DOHH2 (cell line): Measurements from ENCODE around the gene SLC17A8.

Experiments
- H3F3A ChIP-seq: fragments of 200-600 bp; sonication (generic), shearing (Covaris generic); 2 replicates; pipeline ENCODE4 v1.6.0; 2016; ENCODE audit warnings: antibody characterized with exemption, mild to moderate bottlenecking; ENCODE audit not compliant: control insufficient read depth, insufficient read depth
- H3K27ac ChIP-seq: fragments of 200-600 bp; sonication (generic); 2 replicates; pipeline ENCODE4 v1.5.1; 2014; ENCODE audit warnings: low read depth, mild to moderate bottlenecking, low read length, moderate library complexity
- H3K27me3 ChIP-seq: fragments of 200-600 bp; sonication (generic); 2 replicates; pipeline ENCODE4 v1.6.1; 2014; ENCODE audit warnings: mild to moderate bottlenecking, low read length, mixed read lengths; ENCODE audit not compliant: control insufficient read depth
- H3K36me3 ChIP-seq: fragments of 200-600 bp; sonication (generic); 2 replicates; pipeline ENCODE4 v1.6.1; 2014; ENCODE audit warnings: mild to moderate bottlenecking, low read length, moderate library complexity, mixed read lengths; ENCODE audit not compliant: control insufficient read depth
- H3K4me1 ChIP-seq: fragments of 200-600 bp; sonication (generic); 2 replicates; pipeline ENCODE4 v1.6.1; 2014; ENCODE audit warnings: mild to moderate bottlenecking, low read length, mixed read lengths; ENCODE audit not compliant: control insufficient read depth
- H3K4me2 ChIP-seq: fragments of 200-600 bp; sonication (generic); 2 replicates; pipeline ENCODE4 v1.6.0; 2014; ENCODE audit warnings: mild to moderate bottlenecking, low read length, moderate library complexity
- H3K4me3 ChIP-seq: fragments of 200-600 bp; sonication (generic); 2 replicates; pipeline ENCODE4 v1.5.1; 2014; ENCODE audit warnings: mild to moderate bottlenecking, low read length, mixed read lengths
- H3K79me2 ChIP-seq: fragments of 200-600 bp; sonication (generic); 2 replicates; pipeline ENCODE4 v1.6.1; 2014; ENCODE audit warnings: mild to moderate bottlenecking, low read length, mixed read lengths; ENCODE audit not compliant: control insufficient read depth
- H3K9me2 ChIP-seq: fragments of 200-600 bp; sonication (generic); replicated peaks from 2 replicates; pipeline ENCODE4 v1.6.1; 2014; ENCODE audit warnings: mild to moderate bottlenecking, low read length, mixed read lengths; ENCODE audit not compliant: control insufficient read depth
- H3K9me3 ChIP-seq: fragments of 200-600 bp; sonication (generic); 2 replicates; pipeline ENCODE4 v1.6.1; 2014; ENCODE audit warnings: antibody characterized with exemption, low read length, mixed read lengths; ENCODE audit not compliant: control insufficient read depth, insufficient read depth
- H4K20me1 ChIP-seq: fragments of 200-600 bp; sonication (generic); 2 replicates; pipeline ENCODE4 v1.6.0; 2014; ENCODE audit warnings: low read depth, mild to moderate bottlenecking, antibody characterized with exemption, low read length, moderate library complexity; ENCODE audit not compliant: control insufficient read depth, insufficient read depth
- CTCF ChIP-seq: fragments of 200-600 bp; sonication (generic); IDR thresholded peaks from one replicate; pipeline ENCODE4 v1.5.1; 2014; ENCODE audit warnings: antibody characterized with exemption, mild to moderate bottlenecking, low read depth, low read length; ENCODE audit not compliant: poor library complexity, severe bottlenecking
- EZH2phosphoT487 ChIP-seq: fragments of 200-600 bp; sonication (generic); IDR thresholded peaks from 2 replicates; pipeline ENCODE4 v1.6.1; 2017; ENCODE audit warnings: borderline replicate concordance, mild to moderate bottlenecking, antibody characterized with exemption, low read length, moderate library complexity, mixed read lengths

The SLC17A8 gene

GRCh38 chr12:100376161-100376560 lies 19.3 kb downstream of the SLC17A8 start:
- Histone ChIP-seq H3K9me2 (no peaks in the 10 kb centered on the region), H3K79me2 (no peaks in the 10 kb centered on the region), H3K9me3 (no peaks in the 10 kb centered on the region), H3K4me3 (no peak overlapping the region), H3K36me3 (no peaks in the 10 kb centered on the region), H4K20me1 (no peaks in the 10 kb centered on the region), H3K27me3 (no peaks in the 10 kb centered on the region), H3F3A (no peaks in the 10 kb centered on the region), H3K4me1 (no peaks in the 10 kb centered on the region), H3K4me2 (no peak overlapping the region), H3K27ac (no peak overlapping the region)
- no peak for TF ChIP-seq EZH2phosphoT487
- TF ChIP-seq CTCF: no peak

GRCh38 chr12:100381379-100381778 lies 24.5 kb downstream of the SLC17A8 start:
- Histone ChIP-seq H3K4me3 (no peak overlapping the region), H3K4me2 (no peak overlapping the region), H3K27me3 (no peaks in the 10 kb centered on the region), H3K27ac (no peak overlapping the region), H3K9me3 (no peaks in the 10 kb centered on the region), H3K9me2 (no peaks in the 10 kb centered on the region), H3K79me2 (no peaks in the 10 kb centered on the region), H3K4me1 (no peaks in the 10 kb centered on the region), H3F3A (no peaks in the 10 kb centered on the region), H3K36me3 (no peaks in the 10 kb centered on the region), H4K20me1 (no peaks in the 10 kb centered on the region)
- no peak for TF ChIP-seq EZH2phosphoT487
- TF ChIP-seq CTCF: no peak

GRCh38 chr12:100382338-100382737 lies 25.5 kb downstream of the SLC17A8 start:
- H4K20me1 ChIP-seq: no peaks in the 10 kb centered on the region
- no peak overlapping the region for H3K4me2 ChIP-seq

More at GRCh38 chr12:100382338-100382737, 25.5 kb downstream of the SLC17A8 start:
- H3K4me1 ChIP-seq: no peaks in the 10 kb centered on the region
- H3K27me3 ChIP-seq: no peaks in the 10 kb centered on the region
- H3K9me3 ChIP-seq: no peaks in the 10 kb centered on the region
- H3K4me3 ChIP-seq: no peak overlapping the region
- no peaks in the 10 kb centered on the region for H3K36me3 ChIP-seq
- no peaks in the 10 kb centered on the region for H3F3A ChIP-seq
- TF ChIP-seq CTCF (no peak), EZH2phosphoT487 (no peak)
- no peaks in the 10 kb centered on the region for H3K79me2 ChIP-seq
- no peaks in the 10 kb centered on the region for H3K9me2 ChIP-seq
- H3K27ac ChIP-seq: no peak overlapping the region
